Dermis blood vessel endothelial cell (primary cell): ENCODE results near the gene AFAP1L1. TPM values are rescaled to one million over a fixed set of nuclear protein-coding genes. Genes with fewer than 3 reads are reported as not detected.

Experiments used
- total RNA-seq: library from RNA; depleted of rRNA; stranded (reverse); fragments of >200 nt; gene quantifications from 2 replicates; pipeline ENCODE4 v1.2.3, GENCODE V29; 2014

Gene AFAP1L1
- total RNA-seq, 1 donor from 2014 or later, result 234 TPM

Other genes with a start within 250 kb of the AFAP1L1 start
- 18.0 and 60.6 TPM in 2 replicates for gene SH3TC2, start 208.8 kb upstream of the AFAP1L1 start, total RNA-seq
- 29.8 and 41.3 TPM in 2 replicates for gene ABLIM3, start 130.4 kb upstream of the AFAP1L1 start, total RNA-seq
- 44.3 and 61.9 TPM in 2 replicates for gene GRPEL2, start 73.6 kb downstream of the AFAP1L1 start, total RNA-seq
- 14.8 and 16.5 TPM in 2 replicates for gene PCYOX1L, start 86.2 kb downstream of the AFAP1L1 start, total RNA-seq
- not detected in 2 replicates for gene IL17B, start 107.4 kb downstream of the AFAP1L1 start, total RNA-seq